NOMO-1 treated with dmso at 0.1 percent for 144 hours (cell line): Measurements from ENCODE around the gene TMEM132D.
"Not testable (repeated sequence)": the region's sequence is repeated elsewhere in the genome, so short reads cannot be mapped to it uniquely, and the experiment has no call there.

ENCODE experiments used
- DNase-seq: peaks from one replicate; lab custom pipeline; 2025; ENCODE audit not compliant: unreplicated experiment; lab: John Stamatoyannopoulos, UW

Gene TMEM132D

GRCh38 chr12:129549656-129550055 is 354.2 kb downstream of the TMEM132D start:
- DNase-seq, result no peak

DNA sequence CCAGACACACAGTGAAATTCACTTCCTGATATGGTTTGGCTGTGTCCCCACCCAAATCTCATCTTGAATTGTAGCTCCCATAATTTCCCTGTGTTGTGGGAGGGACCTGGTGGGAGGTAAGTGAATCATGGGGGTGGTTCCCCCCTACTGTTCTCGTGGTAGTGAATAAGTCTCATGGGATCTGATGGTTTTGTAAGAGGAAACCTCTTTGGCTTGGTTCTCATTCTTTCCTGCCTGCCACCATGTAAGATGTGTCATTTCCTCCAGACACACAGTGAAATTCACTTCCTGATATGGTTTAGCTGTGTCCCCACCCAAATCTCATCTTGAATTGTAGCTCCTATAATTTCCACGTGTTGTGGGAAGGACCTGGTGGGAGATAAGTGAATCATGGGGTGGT is 354.8 kb downstream of the TMEM132D start:
- DNase-seq, result not testable (repeated sequence)

DNA sequence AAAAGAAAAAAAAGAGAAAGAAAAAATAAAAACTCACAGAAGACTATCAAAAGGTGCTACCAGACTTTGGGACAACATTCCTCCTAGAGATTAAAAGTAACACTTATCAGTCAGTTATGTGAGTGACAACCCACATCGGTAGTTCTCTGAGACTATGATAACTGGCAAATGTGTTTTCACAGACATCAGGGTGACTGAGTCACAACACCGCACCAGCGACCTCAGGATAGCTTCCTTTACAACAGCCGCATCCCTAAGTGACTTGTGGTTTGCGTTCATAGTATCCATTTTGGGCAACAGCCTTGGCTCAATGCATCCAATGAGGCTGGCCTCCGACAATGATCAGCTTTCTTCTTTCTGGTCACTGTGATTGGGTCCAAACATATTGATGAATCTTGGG is 359.1 kb downstream of the TMEM132D start:
- no peak for DNase-seq

GRCh38 chr12:129540954-129541353 is 362.9 kb downstream of the TMEM132D start:
- no peak for DNase-seq

DNA sequence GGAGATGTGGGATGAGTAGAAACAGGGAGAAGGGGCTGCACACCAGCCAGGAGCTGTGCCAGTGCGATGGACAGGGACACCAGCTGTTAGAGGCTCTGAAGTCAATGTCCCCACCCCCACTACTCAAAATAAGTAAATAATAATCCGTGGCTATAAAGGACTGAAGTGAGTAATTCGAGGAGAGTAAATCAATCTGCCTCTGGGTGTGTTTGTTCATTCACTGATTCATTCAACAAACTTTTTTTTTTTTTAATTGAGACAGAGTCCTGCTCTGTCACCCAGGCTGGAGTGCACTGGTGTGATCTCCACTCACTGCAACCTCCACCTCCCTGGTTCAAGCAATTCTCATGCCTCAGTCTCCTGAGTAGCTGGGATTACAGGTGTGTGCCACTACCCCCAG is 363.6 kb downstream of the TMEM132D start:
- no peak for DNase-seq

DNA sequence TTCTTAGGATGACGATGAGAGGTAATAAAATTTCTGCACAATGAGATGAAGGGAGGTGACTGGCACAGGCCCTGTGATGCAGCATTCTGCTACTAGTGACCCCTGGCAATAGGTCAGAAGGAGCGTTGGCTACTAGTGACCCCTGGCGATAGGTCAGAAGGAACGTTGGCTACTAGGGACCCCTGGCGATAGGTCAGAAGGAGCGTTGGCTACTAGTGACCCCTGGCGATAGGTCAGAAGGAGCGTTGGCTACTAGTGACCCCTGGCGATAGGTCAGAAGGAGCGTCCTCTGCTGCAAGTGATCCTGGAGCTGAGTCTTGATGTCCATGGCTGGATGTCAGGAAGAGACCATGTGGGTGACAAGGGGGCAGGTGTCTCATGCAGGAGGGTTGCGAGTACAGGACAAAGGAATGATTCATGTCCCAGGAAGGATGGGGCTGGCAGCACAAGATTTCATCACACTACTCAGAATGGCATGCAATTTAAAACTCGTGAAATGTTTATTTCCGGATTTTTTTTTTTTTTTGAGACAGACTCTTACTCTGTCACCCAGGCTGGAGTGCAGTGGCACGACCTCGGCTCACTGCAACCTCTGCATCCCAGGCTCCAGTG is 365.0 kb downstream of the TMEM132D start:
- DNase-seq, result peak; percentile 3

- DNase-seq, result no peak
Observed at GRCh38 chr12:129538137-129538536, 365.7 kb downstream of the TMEM132D start.

- peak; percentile 27 for DNase-seq
Observed at GRCh38 chr12:129534966-129535750, 368.7 kb downstream of the TMEM132D start.

GRCh38 chr12:129532707-129533499 is 370.9 kb downstream of the TMEM132D start:
- DNase-seq, result no peak

- no peak for DNase-seq
Observed at GRCh38 chr12:129532082-129532481, 371.7 kb downstream of the TMEM132D start.

DNA sequence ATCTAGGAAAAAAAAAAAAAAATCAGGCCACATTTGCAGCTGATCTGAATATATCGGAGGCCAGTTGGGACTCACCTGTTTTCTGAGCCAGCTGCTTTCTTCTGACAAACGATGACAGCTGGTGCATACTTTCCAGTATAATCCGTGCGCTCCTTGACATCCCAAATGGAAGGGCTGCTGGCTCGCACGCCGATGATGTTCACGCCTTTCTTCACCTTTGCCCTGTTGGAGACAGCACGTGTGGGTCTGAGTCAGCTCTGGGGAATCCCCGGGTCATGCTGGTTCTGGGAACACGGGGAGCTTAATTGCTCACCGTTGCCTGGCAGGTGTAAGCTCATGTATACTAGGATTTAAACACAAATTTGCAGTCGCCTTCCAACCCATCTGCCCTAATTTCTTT is 372.8 kb downstream of the TMEM132D start:
- no peak for DNase-seq

- no peak for DNase-seq
Observed at GRCh38 chr12:129530517-129530916, 373.3 kb downstream of the TMEM132D start.

DNA sequence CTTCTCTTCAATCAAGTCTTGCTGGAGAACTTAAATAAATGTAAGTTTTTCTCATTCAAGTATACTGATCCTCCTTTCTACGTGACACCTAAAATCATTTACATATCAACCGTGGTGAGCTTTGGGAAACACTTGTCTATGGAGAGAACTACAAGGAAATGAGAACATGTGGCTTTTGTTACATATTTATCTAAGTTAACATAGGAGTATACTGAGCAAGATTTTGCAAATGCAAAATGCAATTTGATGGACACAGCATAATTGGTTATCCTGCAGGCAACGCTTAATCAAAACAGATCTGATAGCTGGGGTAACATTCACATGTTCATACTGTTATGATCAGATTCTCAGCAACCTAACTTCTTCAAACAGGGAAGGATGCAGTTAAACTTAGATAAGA is 376.3 kb downstream of the TMEM132D start:
- no peak for DNase-seq

GRCh38 chr12:129523621-129524020 is 380.2 kb downstream of the TMEM132D start:
- DNase-seq, result no peak

- DNase-seq, result no peak
Observed at GRCh38 chr12:129520739-129521138, 383.1 kb downstream of the TMEM132D start.

- no peak for DNase-seq
Observed at GRCh38 chr12:129503802-129504201, 400.0 kb downstream of the TMEM132D start.

DNA sequence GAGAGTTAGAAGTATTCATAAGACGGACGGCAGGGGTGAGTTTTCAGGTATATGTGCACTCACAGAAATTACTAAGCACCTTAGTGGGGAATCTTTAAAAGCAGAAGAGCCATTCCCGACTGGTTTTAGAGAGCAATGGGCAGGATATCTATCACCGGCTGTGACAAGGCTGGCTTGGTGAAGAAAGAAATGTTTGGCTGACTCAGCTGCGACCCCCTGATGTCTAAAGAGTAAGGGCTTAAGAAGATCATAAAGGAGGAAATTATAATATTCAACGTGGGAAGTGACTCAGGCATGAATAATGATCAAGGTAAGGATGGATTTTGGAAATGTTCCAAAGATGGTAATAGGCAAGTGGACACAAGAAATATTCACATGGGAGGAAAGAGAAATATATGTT is 407.6 kb downstream of the TMEM132D start:
- DNase-seq, result no peak

DNA sequence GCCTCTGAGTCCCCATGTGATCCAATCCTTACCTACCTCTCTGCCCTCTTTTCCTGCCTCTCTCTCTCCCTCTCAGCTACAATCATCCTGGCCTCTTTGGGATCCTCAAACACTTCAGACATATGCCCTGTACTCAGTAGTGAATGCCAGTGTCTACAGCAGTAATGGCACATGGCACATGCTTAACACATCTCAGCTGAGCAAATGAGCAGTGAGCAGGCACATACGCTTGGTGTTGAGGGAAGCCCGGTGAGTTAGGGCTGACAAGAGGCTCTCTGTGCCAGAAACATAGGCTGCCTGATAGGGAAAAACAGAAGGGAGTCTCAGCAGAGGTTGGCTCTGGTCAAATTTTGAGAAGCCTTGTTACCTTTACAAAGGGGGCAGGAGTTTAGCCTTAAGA is 409.1 kb downstream of the TMEM132D start:
- DNase-seq, result no peak

DNA sequence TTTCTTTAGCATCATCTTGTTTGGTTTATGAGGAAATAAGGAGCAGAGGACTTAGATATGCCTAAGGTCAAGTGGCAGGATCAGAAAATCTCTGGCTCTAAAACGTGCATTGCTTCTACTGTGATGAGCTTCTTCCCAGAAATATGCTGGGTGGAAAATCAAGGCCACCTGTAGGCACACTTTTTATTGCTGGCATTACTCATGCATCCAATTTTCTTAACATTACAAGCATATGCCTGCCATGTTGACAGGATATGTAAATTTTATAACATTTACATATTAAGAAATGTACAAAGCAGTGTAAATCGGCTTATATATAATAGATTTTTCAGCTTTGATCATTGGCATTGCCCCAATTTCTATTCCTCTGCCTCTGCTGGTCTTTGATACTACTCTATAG is 409.6 kb downstream of the TMEM132D start:
- no peak for DNase-seq

GRCh38 chr12:129489100-129489676 is 414.6 kb downstream of the TMEM132D start:
- DNase-seq, result no peak

- DNase-seq, result no peak
Observed at GRCh38 chr12:129486931-129487330, 416.9 kb downstream of the TMEM132D start.
